Common myeloid progenitor, CD34-positive (primary cell): ENCODE results near the gene PLSCR2.
"Not testable (repeated sequence)": the region's sequence is repeated elsewhere in the genome, so short reads cannot be mapped to it uniquely, and the experiment has no call there.

Experiments used
- CTCF ChIA-PET: fragments of 350-600 bp; sonication (Branson Sonifier 250); formaldehyde crosslinking; loops from one replicate; lab custom pipeline; 2021; ENCODE audit warnings: antibody characterized with exemption; lab: Charles Lee
- POLR2A ChIA-PET: fragments of 350-600 bp; sonication (Branson Sonifier 250); formaldehyde crosslinking; loops from one replicate; lab custom pipeline; 2021; ENCODE audit warnings: antibody characterized with exemption; lab: Charles Lee
- DNase-seq, 3 donors: peaks; one replicate each; pipeline versions ENCODE4 v3.0.0 to v3.0.0-alpha.2; 2013
- H3K27ac ChIP-seq, 2 experiments: 1 replicate in 1 of 2; 2 replicates in 1 of 2; pipeline ENCODE4 v1.7.0; 2013; ENCODE audit warnings: inconsistent platforms in 2 of 2, low read length in 2 of 2, mild to moderate bottlenecking in 2 of 2, low read depth in 1 of 2, moderate library complexity in 1 of 2; ENCODE audit not compliant: severe bottlenecking in 2 of 2, insufficient read depth in 1 of 2, poor library complexity in 1 of 2
- H3K27me3 ChIP-seq, 5 experiments: replicated peaks in 2 of 5; 1 replicate in 3 of 5; 2 replicates in 2 of 5; pipeline versions ENCODE4 v1.6.1 to v1.7.0; 2013; ENCODE audit warnings: low read length in 4 of 5, mild to moderate bottlenecking in 2 of 5, moderate library complexity in 2 of 5, inconsistent platforms in 1 of 5; ENCODE audit not compliant: insufficient read depth in 5 of 5, control insufficient read depth in 4 of 5
- H3K36me3 ChIP-seq, 4 experiments: 1 replicate in 2 of 4; 2 replicates in 2 of 4; pipeline versions ENCODE4 v1.6.1 to v1.7.0; 2013; ENCODE audit warnings: low read length in 3 of 4, control low read depth in 1 of 4, mild to moderate bottlenecking in 1 of 4; ENCODE audit not compliant: control insufficient read depth in 4 of 4, insufficient read depth in 4 of 4
- H3K4me1 ChIP-seq, 4 experiments: 1 replicate in 3 of 4; 2 replicates in 1 of 4; pipeline versions ENCODE4 v1.6.1 to v1.7.1; 2013; ENCODE audit warnings: low read length in 3 of 4, mild to moderate bottlenecking in 3 of 4, control low read depth in 1 of 4, inconsistent platforms in 1 of 4, moderate library complexity in 1 of 4; ENCODE audit not compliant: control insufficient read depth in 4 of 4, insufficient read depth in 4 of 4; ENCODE audit errors: control extremely low read depth in 1 of 4
- H3K4me3 ChIP-seq, 7 experiments: 1 replicate in 4 of 7; 2 replicates in 3 of 7; pipeline versions ENCODE4 v1.5.1 to v1.7.0; 2013; ENCODE audit warnings: mild to moderate bottlenecking in 7 of 7, low read length in 6 of 7, moderate library complexity in 6 of 7, inconsistent platforms in 2 of 7, low read depth in 2 of 7, control low read depth in 1 of 7; ENCODE audit not compliant: insufficient read depth in 4 of 7, control insufficient read depth in 1 of 7; ENCODE audit errors: extremely low read depth in 1 of 7
- H3K9me3 ChIP-seq, 5 experiments: 1 replicate in 4 of 5; 2 replicates in 1 of 5; pipeline versions ENCODE4 v1.6.1 to v1.7.1; 2013; ENCODE audit warnings: low read length in 4 of 5, mild to moderate bottlenecking in 2 of 5, inconsistent platforms in 1 of 5, low read depth in 1 of 5, moderate library complexity in 1 of 5; ENCODE audit not compliant: control insufficient read depth in 4 of 5, insufficient read depth in 2 of 5; ENCODE audit errors: control extremely low read depth in 1 of 5
- WGBS: methylation state at CpG from one replicate; pipeline ENCODE4 v1.1.5; 2013; ENCODE audit not compliant: insufficient coverage; 5-methylcytosine and 5-hydroxymethylcytosine counted together

The PLSCR2 gene

GRCh38 chr3:146454796-146455195 is 14.6 kb downstream of the PLSCR2 start:
- POLR2A ChIA-PET = interaction anchor here (0.6 kb wide), 1 partner anchor 32 kb away, joined by 3 read pairs; no protein-coding TSS in a partner anchor
- CTCF ChIA-PET = no interaction called here
- H3K4me1 ChIP-seq = peaks cover 0 to 5% (median 1%) of the 10 kb centered on the region in 4 experiments
- H3K4me3 ChIP-seq = no peak overlapping the region
- no peaks in the 10 kb centered on the region for H3K9me3 ChIP-seq
- H3K36me3 ChIP-seq = no peaks in the 10 kb centered on the region
- no peak for DNase-seq
- WGBS = no CpG with 5 or more reads among the region's 3 CpGs
- H3K27me3 ChIP-seq = no peaks in the 10 kb centered on the region
- H3K27ac ChIP-seq = no peak overlapping the region

- peak in 2 of 3 donors; percentile 64 to 72 for DNase-seq
- no peaks in the 10 kb centered on the region for H3K27me3 ChIP-seq
- H3K36me3 ChIP-seq = no peaks in the 10 kb centered on the region
- H3K9me3 ChIP-seq = peaks cover 0 to 17% (median 5%) of the 10 kb centered on the region in 5 experiments
- no peak overlapping the region for H3K27ac ChIP-seq
- POLR2A ChIA-PET = no interaction called here
- CTCF ChIA-PET = no interaction called here
- peaks cover 0 to 11% (median 5%) of the 10 kb centered on the region in 4 experiments for H3K4me1 ChIP-seq
- no peak overlapping the region for H3K4me3 ChIP-seq
Measured at GRCh38 chr3:146449613-146450012, 19.7 kb downstream of the PLSCR2 start.

- H3K4me3 ChIP-seq = no peak overlapping the region
- peaks cover 0 to 11% (median 5%) of the 10 kb centered on the region in 4 experiments for H3K4me1 ChIP-seq
- no peaks in the 10 kb centered on the region for H3K36me3 ChIP-seq
- 0% methylated on average over 1 of the region's 1 CpG for WGBS
- ChIA-PET POLR2A (no interaction called here), CTCF (no interaction called here)
- H3K9me3 ChIP-seq = peaks cover 0 to 17% (median 5%) of the 10 kb centered on the region in 5 experiments
- peak in 2 of 3 donors; percentile 23 to 41 for DNase-seq
- no peak overlapping the region for H3K27ac ChIP-seq
- no peaks in the 10 kb centered on the region for H3K27me3 ChIP-seq
Measured at GRCh38 chr3:146449076-146449475, 20.3 kb downstream of the PLSCR2 start.

GRCh38 chr3:146446026-146446425 is 23.3 kb downstream of the PLSCR2 start:
- no CpG with 5 or more reads among the region's 1 CpG for WGBS
- ChIA-PET POLR2A (no interaction called here), CTCF (interaction anchor here (1.0 kb wide), 1 partner anchor 10 kb away, joined by 3 read pairs; no protein-coding TSS in a partner anchor)
- Histone ChIP-seq H3K36me3 (no peaks in the 10 kb centered on the region), H3K4me3 (no peak overlapping the region), H3K9me3 (peaks cover 0 to 17% (median 5%) of the 10 kb centered on the region in 5 experiments), H3K27ac (no peak overlapping the region), H3K27me3 (no peaks in the 10 kb centered on the region), H3K4me1 (peaks cover 0 to 11% (median 5%) of the 10 kb centered on the region in 4 experiments)
- DNase-seq = no peak

GRCh38 chr3:146440310-146440709 is 29.1 kb downstream of the PLSCR2 start:
- H3K36me3 ChIP-seq, H3K27ac ChIP-seq, H3K4me1 ChIP-seq, H3K27me3 ChIP-seq, H3K4me3 ChIP-seq, H3K9me3 ChIP-seq, POLR2A ChIA-PET, DNase-seq: not testable (repeated sequence)
- 88% methylated on average over 4 of the region's 5 CpGs for WGBS
- CTCF ChIA-PET = interaction anchor here (0.6 to 1.2 kb wide), 2 partner anchors 9 to 39 kb away, joined by 3 read pairs; no protein-coding TSS in a partner anchor

- no CpG with 5 or more reads among the region's 1 CpG for WGBS
- ChIA-PET POLR2A (no interaction called here), CTCF (no interaction called here)
- no peak for DNase-seq
- Histone ChIP-seq H3K36me3 (no peaks in the 10 kb centered on the region), H3K4me1 (no peaks in the 10 kb centered on the region), H3K4me3 (no peak overlapping the region), H3K27ac (no peak overlapping the region), H3K9me3 (peaks cover 0 to 3% (median 0%) of the 10 kb centered on the region in 5 experiments), H3K27me3 (no peaks in the 10 kb centered on the region)
Measured at GRCh38 chr3:146432066-146432465, 37.3 kb downstream of the PLSCR2 start.

- Histone ChIP-seq H3K36me3 (no peaks in the 10 kb centered on the region), H3K27ac (no peak overlapping the region), H3K27me3 (no peaks in the 10 kb centered on the region), H3K9me3 (peaks cover 0 to 3% (median 0%) of the 10 kb centered on the region in 5 experiments), H3K4me1 (no peaks in the 10 kb centered on the region), H3K4me3 (no peak overlapping the region)
- no peak for DNase-seq
- ChIA-PET CTCF (interaction anchor here (0.6 kb wide), 1 partner anchor 9 kb away, joined by 3 read pairs; no protein-coding TSS in a partner anchor), POLR2A (no interaction called here)
Measured at GRCh38 chr3:146431240-146431639, 38.1 kb downstream of the PLSCR2 start.
